ENCODE measurements around the gene MGLL. TPM values are rescaled to one million over a fixed set of nuclear protein-coding genes. Genes with fewer than 3 reads are reported as not detected.
A peak's percentile ranks its signal among the peaks of the same experiment; 100 is the strongest.

Gene MGLL
- total RNA-seq, 1 donor from 2014 or later: 11.3 TPM

- Mint-ChIP-seq H3K9me3 (peaks cover 4% of the 10 kb centered on the region), H3K27ac (ENCODE audit: unreplicated experiment) (no peak overlapping the region), H3K4me3 (no peak overlapping the region), H3K4me1 (peaks cover 30% of the 10 kb centered on the region), H3K27me3 (ENCODE audit: low read depth) (no peaks in the 10 kb centered on the region), H3K36me3 (ENCODE audit: low read depth) (peaks cover 10% of the 10 kb centered on the region)
- no peak for TF ChIP-seq CTCF (conservative IDR thresholded peaks at IDR 0.05)
- DNase-seq (ENCODE audit: low read depth, low spot score): no peak
These were observed 27.3 kb downstream of the MGLL start for GRCh38 chr3:127794972-127795371.

- H3K9me3 Mint-ChIP-seq: peaks cover 4% of the 10 kb centered on the region
- H3K4me3 Mint-ChIP-seq: no peak overlapping the region
- H3K27me3 Mint-ChIP-seq (ENCODE audit: low read depth): no peaks in the 10 kb centered on the region
- DNase-seq (ENCODE audit: low read depth, low spot score): no peak
- no peak for TF ChIP-seq CTCF (conservative IDR thresholded peaks at IDR 0.05)
- H3K36me3 Mint-ChIP-seq (ENCODE audit: low read depth): peaks cover 9% of the 10 kb centered on the region
- H3K4me1 Mint-ChIP-seq: peaks cover 30% of the 10 kb centered on the region
- H3K27ac Mint-ChIP-seq (ENCODE audit: unreplicated experiment): no peak overlapping the region
These were observed 27.9 kb downstream of the MGLL start for GRCh38 chr3:127794402-127794801.

DNA sequence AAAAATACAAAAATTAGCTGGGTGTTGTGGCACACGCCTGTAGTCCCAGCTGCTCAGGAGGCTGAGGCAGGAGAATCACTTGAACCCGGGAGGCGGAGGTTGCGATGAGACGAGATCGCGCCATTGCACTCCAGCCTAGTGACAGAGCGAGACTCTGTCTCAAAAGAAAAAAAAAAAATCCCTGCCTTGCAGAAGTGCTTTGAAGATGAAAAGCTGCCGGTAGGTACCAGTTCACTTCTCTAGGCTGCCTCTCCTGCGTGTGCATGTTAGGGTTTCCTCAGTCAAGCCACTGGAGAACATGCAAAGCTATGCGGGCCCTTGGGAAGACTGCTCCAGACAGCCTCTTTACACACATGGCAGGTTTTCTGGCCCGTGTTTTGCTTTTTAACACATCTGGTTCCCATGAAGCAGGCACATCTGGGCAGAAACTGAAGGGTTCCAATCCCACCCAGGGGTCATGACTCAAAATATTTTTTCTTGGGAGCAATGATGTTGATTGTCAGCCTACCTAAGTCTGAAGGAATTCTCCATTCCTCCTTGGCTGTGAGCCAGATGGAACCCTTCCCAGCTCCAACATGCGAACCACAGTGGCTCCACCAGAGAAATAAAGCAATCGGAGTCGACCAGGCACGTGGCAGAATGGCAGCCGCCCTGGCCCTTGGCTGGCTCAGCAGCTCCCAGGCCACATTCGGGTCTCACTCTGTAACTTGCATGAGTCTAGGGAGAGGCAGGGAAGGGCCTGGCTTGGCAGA, 29.6 kb downstream of the MGLL start:
- Mint-ChIP-seq H3K27ac (ENCODE audit: unreplicated experiment) (no peak overlapping the region), H3K4me1 (peaks cover 42% of the 10 kb centered on the region), H3K36me3 (ENCODE audit: low read depth) (peaks cover 6% of the 10 kb centered on the region), H3K4me3 (no peak overlapping the region), H3K9me3 (peaks cover 4% of the 10 kb centered on the region), H3K27me3 (ENCODE audit: low read depth) (no peaks in the 10 kb centered on the region)
- DNase-seq (ENCODE audit: low read depth, low spot score): no peak
- no peak for TF ChIP-seq CTCF (conservative IDR thresholded peaks at IDR 0.05)

DNA sequence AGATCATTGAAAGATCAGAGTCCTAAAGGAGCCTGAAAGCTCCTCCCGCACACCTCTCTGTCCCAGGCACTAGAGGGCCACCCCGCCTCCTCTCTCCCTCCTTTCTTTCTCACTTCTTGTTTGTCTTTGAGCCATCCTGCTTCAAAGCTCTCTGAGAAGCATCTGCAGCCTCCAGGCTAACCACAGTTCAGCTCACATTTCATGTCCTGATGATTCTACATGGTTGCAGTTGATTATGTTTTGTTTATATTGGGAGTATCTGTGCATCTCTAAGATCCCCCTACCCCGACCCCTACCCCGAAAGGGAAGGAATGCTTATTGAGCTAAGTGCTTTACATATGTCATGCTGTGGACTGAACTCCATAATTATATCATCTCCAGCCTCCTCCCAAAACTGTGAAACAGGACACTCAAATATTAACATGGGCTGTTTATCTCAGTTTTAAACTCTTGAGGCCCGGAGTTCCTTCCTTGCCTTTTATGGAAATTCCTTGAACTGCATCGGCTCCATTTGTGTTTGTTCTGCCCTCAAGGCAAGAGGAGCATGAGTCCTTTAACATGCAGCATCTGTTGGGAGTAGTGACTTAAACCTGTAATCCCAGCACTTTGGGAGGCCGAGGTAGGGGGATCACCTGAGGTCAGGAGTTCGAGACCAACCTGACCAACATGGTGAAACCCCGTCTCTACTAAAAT, 30.9 kb downstream of the MGLL start:
- Mint-ChIP-seq H3K4me3 (no peak overlapping the region), H3K27ac (ENCODE audit: unreplicated experiment) (no peak overlapping the region), H3K36me3 (ENCODE audit: low read depth) (peaks cover 6% of the 10 kb centered on the region), H3K4me1 (peaks cover 41% of the 10 kb centered on the region), H3K9me3 (peaks cover 4% of the 10 kb centered on the region), H3K27me3 (ENCODE audit: low read depth) (no peaks in the 10 kb centered on the region)
- TF ChIP-seq CTCF (conservative IDR thresholded peaks at IDR 0.05): peak; percentile 45
- DNase-seq (ENCODE audit: low read depth, low spot score): no peak

DNA sequence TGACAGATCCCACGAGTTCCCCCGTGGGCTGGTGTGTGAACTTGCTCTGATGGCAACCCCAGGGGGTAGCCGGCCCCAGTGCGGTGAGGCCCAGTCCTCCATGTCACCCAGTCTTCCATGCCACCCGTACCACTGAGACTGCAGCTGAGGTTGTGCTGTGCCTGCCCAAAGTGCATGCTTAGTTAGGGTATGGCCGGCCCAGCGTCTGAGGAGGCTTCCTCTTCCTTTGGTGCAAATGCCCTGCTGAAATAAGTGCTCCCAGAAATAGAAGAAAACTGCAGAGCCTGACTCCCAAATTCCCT, 31.5 kb downstream of the MGLL start:
- Mint-ChIP-seq H3K4me1 (peaks cover 42% of the 10 kb centered on the region), H3K27ac (ENCODE audit: unreplicated experiment) (no peak overlapping the region), H3K4me3 (no peak overlapping the region), H3K36me3 (ENCODE audit: low read depth) (peaks cover 6% of the 10 kb centered on the region), H3K9me3 (peaks cover 4% of the 10 kb centered on the region), H3K27me3 (ENCODE audit: low read depth) (no peaks in the 10 kb centered on the region)
- no peak for TF ChIP-seq CTCF (conservative IDR thresholded peaks at IDR 0.05)
- no peak for DNase-seq (ENCODE audit: low read depth, low spot score)
